Endothelial cell (in vitro differentiated cells): ENCODE measurements around the gene GALNT13. TPM values are rescaled to one million over a fixed set of nuclear protein-coding genes. Genes with fewer than 3 reads are reported as not detected.

Source experiments
- DNase-seq: peaks from one replicate; pipeline ENCODE4 v3.0.0; 2021; ENCODE audit warnings: low spot score
- H3K27ac Mint-ChIP-seq: one replicate; pipeline ENCODE4 v1.8.0; 2021; ENCODE audit warnings: mixed read lengths, inconsistent platforms; ENCODE audit not compliant: unreplicated experiment
- H3K27me3 Mint-ChIP-seq: one replicate; pipeline ENCODE4 v1.8.0; 2021; ENCODE audit warnings: mild to moderate bottlenecking, moderate library complexity, mixed read lengths, inconsistent platforms; ENCODE audit not compliant: unreplicated experiment
- H3K36me3 Mint-ChIP-seq: one replicate; pipeline ENCODE4 v1.8.0; 2021; ENCODE audit warnings: mild to moderate bottlenecking, low read depth, mixed read lengths, inconsistent platforms; ENCODE audit not compliant: unreplicated experiment
- H3K4me1 Mint-ChIP-seq: one replicate; pipeline ENCODE4 v1.8.0; 2021; ENCODE audit warnings: mild to moderate bottlenecking, mixed read lengths, inconsistent platforms; ENCODE audit not compliant: unreplicated experiment
- H3K4me3 Mint-ChIP-seq: one replicate; pipeline ENCODE4 v1.8.0; 2021; ENCODE audit warnings: mild to moderate bottlenecking, mixed read lengths, inconsistent platforms; ENCODE audit not compliant: unreplicated experiment
- H3K9me3 Mint-ChIP-seq: one replicate; pipeline ENCODE4 v1.8.0; 2021; ENCODE audit warnings: mixed read lengths, inconsistent platforms; ENCODE audit not compliant: unreplicated experiment
- total RNA-seq: library from RNA; stranded (reverse); fragmentation: NEBNext Ultra II Directional; extraction: Animal tissue kit (Norgen Biotek cat#: 25700); gene quantifications from one replicate; pipeline ENCODE4 v1.2.1, GENCODE V29; 2021; ENCODE audit not compliant: unreplicated experiment
- TF ChIP-seq, protein P1 (sequence below): fragments of 200-600 bp; sonication (generic); IDR thresholded peaks from one replicate; pipeline ENCODE4 v1.5.0; 2021; ENCODE audit warnings: antibody characterized with exemption; ENCODE audit not compliant: unreplicated experiment

GALNT13 gene
- total RNA-seq, 1 donor from 2014 or later: 26.3 TPM

DNA sequence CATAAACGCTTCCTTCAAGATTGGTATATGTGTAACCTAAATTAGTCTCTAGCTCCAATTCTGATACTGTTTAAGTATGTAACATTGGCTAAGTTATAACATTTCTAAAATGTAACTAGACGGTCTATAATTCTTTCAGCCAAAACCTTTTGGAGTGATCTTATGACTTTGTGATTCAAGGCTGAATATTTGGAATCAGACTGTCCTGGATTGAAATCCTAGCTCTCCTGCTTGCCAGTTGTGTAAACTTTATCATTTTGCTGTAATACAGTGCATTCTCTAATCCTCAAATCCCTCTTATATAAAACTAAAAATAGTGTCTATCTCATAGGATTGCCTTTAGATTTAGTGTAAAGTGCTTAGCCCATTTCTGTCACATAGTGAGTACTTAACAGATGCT, 489.6 kb downstream of the GALNT13 start:
- DNase-seq: no peak
- Mint-ChIP-seq H3K36me3 (no peaks in the 10 kb centered on the region), H3K4me3 (no peak overlapping the region), H3K4me1 (no peaks in the 10 kb centered on the region), H3K27ac (no peak overlapping the region), H3K9me3 (no peaks in the 10 kb centered on the region), H3K27me3 (no peaks in the 10 kb centered on the region)
- TF ChIP-seq, protein P1, sequence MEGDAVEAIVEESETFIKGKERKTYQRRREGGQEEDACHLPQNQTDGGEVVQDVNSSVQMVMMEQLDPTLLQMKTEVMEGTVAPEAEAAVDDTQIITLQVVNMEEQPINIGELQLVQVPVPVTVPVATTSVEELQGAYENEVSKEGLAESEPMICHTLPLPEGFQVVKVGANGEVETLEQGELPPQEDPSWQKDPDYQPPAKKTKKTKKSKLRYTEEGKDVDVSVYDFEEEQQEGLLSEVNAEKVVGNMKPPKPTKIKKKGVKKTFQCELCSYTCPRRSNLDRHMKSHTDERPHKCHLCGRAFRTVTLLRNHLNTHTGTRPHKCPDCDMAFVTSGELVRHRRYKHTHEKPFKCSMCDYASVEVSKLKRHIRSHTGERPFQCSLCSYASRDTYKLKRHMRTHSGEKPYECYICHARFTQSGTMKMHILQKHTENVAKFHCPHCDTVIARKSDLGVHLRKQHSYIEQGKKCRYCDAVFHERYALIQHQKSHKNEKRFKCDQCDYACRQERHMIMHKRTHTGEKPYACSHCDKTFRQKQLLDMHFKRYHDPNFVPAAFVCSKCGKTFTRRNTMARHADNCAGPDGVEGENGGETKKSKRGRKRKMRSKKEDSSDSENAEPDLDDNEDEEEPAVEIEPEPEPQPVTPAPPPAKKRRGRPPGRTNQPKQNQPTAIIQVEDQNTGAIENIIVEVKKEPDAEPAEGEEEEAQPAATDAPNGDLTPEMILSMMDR: no peak

DNA sequence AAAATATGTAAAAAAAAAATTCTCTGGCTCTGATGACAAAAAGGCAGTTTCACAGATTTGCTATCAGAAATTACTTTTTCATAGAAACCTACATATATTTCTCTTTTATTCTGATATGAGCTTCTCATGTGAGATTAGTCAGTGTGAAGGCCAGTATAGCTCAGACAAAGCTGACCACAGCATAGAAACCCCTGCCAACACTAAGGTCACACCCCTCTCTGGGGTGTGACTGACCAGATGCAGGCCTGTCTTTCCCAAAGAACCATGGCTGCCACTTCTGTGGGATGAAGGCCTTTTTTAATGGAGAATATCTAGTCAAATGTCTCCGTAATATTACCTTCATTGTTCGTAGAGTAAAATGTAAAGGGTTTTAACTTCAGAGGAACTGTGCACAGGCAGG, 496.4 kb downstream of the GALNT13 start:
- H3K4me3 Mint-ChIP-seq: no peak overlapping the region
- H3K9me3 Mint-ChIP-seq: no peaks in the 10 kb centered on the region
- H3K27ac Mint-ChIP-seq: no peak overlapping the region
- no peaks in the 10 kb centered on the region for H3K36me3 Mint-ChIP-seq
- no peak for DNase-seq
- H3K27me3 Mint-ChIP-seq: no peaks in the 10 kb centered on the region
- H3K4me1 Mint-ChIP-seq: no peaks in the 10 kb centered on the region
- TF ChIP-seq, protein P1: no peak

DNA sequence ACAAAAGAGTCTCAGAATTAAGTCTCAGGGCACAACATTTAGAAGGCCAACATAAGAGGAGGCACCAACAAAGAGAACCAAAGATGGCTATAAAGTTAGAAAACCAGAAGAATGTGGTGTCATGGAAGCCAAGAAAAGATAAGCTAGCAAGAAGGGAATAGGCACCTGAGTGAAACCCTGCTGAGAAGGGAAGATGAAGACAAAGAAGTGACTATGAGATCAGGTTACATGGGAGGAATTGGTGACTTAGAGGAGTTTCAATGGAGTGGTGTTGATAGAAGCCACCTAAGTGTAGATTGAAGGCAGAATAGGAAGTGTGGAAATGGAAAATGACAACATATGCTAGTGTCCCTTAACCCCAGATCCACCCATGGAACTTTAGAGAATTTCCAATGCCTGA, 499.2 kb downstream of the GALNT13 start:
- Mint-ChIP-seq H3K27me3 (no peaks in the 10 kb centered on the region), H3K27ac (no peak overlapping the region), H3K36me3 (no peaks in the 10 kb centered on the region), H3K9me3 (no peaks in the 10 kb centered on the region), H3K4me1 (peaks cover 6% of the 10 kb centered on the region), H3K4me3 (no peak overlapping the region)
- TF ChIP-seq, protein P1: no peak
- DNase-seq: no peak

DNA sequence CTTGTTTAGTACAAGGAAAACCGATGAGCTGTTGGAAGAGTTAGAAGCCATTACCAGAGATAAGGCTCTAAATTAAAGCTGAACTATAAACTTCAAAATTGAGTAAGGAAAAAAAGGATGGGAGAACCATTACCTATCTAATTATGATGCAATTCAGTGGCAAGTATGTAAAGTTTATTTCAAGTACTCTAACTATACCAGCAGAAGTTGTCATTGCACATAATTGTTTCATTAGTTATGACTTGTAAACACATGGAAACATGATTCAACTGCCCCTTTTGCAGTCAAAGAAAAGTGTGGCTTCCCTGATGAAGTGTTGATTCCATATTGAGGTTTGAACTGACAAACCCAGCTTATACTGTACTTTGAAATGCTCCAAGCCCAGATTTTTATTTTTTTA, 502.7 kb downstream of the GALNT13 start:
- Mint-ChIP-seq H3K4me1 (peaks cover 6% of the 10 kb centered on the region), H3K27ac (no peak overlapping the region), H3K36me3 (no peaks in the 10 kb centered on the region), H3K4me3 (no peak overlapping the region), H3K9me3 (no peaks in the 10 kb centered on the region), H3K27me3 (no peaks in the 10 kb centered on the region)
- TF ChIP-seq, protein P1: no peak
- DNase-seq: no peak

DNA sequence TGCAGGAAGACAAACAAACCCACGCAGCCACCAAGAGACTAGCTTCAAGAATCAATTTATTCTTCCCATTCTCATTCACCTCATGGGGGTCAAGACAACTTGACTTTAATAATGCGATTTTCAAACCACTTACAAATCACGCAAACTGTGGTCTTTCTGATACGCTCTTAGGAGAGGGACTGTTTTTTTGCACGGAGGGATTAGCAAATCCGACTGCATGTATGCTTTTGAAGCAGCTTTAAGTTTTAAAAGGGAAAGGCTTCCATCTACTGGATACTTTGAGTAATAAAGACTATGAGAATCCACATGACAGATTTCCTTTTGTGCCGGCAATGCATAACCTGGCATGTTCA, 503.8 kb downstream of the GALNT13 start:
- TF ChIP-seq, protein P1: peak; percentile 43

More for the DNA sequence above, 503.8 kb downstream of the GALNT13 start:
- Mint-ChIP-seq H3K9me3 (no peaks in the 10 kb centered on the region), H3K4me3 (no peak overlapping the region), H3K4me1 (peaks cover 6% of the 10 kb centered on the region), H3K36me3 (no peaks in the 10 kb centered on the region), H3K27ac (no peak overlapping the region), H3K27me3 (no peaks in the 10 kb centered on the region)
- DNase-seq: no peak
